Measurements from ENCODE around the gene PLXNA4. TPM values are rescaled to one million over a fixed set of nuclear protein-coding genes. Genes with fewer than 3 reads are reported as not detected.

PLXNA4 gene
- total and polyA plus RNA-seq, 10 donors = 0.15 to 14.7 (median 8.7) TPM

DNA sequence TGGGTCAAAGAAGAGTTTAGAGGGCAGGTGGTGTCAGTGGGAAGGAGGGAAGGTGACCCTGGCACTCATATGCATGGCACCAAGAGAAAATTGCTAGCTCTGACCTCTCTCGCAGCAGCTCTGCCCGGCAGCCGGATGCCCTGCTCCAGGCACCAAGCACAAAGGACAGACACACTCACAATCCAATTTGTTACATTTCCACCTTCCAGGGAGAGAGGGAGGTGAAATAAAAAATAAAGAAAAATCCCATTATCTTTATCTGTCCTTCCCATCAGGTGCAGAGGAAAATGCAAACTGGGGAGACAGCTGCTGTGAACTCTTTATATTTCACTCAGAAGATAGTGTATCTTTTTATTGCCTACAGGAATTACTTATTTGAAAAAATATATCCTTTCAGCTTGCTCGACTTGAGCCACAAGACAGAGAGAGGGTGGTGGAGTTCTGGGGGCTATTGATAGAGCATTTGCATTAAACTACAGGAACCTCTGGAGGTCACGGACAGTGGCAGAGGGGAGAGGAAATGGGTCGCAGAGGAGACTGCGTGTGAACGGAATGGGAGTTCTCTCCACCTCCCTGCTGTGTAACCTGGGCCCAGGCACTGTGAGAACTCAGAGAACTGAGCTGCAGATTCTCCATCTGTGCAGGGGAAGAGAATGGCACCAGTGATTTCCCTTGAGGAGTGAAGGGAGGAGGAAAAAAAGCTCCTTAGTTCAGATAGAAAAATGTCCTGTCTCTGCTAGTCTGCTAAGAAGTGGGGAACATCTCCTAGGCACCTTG is 421.4 kb downstream of the PLXNA4 start:
- 35 to 49% (median 42%) methylated on average over 8 of the region's 8 CpGs for WGBS, 5 donors
- DNase-seq = no peak
- TF ChIP-seq POLR2A (IDR thresholded peaks at IDR 0.05) = no peak
- TF ChIP-seq POLR2AphosphoS5 (IDR thresholded peaks at IDR 0.05) = no peak
- TF ChIP-seq, protein P1, sequence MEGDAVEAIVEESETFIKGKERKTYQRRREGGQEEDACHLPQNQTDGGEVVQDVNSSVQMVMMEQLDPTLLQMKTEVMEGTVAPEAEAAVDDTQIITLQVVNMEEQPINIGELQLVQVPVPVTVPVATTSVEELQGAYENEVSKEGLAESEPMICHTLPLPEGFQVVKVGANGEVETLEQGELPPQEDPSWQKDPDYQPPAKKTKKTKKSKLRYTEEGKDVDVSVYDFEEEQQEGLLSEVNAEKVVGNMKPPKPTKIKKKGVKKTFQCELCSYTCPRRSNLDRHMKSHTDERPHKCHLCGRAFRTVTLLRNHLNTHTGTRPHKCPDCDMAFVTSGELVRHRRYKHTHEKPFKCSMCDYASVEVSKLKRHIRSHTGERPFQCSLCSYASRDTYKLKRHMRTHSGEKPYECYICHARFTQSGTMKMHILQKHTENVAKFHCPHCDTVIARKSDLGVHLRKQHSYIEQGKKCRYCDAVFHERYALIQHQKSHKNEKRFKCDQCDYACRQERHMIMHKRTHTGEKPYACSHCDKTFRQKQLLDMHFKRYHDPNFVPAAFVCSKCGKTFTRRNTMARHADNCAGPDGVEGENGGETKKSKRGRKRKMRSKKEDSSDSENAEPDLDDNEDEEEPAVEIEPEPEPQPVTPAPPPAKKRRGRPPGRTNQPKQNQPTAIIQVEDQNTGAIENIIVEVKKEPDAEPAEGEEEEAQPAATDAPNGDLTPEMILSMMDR (IDR thresholded peaks at IDR 0.05 in 8 of 11, conservative IDR thresholded peaks at IDR 0.05 in 3 of 11) = no peak

DNA sequence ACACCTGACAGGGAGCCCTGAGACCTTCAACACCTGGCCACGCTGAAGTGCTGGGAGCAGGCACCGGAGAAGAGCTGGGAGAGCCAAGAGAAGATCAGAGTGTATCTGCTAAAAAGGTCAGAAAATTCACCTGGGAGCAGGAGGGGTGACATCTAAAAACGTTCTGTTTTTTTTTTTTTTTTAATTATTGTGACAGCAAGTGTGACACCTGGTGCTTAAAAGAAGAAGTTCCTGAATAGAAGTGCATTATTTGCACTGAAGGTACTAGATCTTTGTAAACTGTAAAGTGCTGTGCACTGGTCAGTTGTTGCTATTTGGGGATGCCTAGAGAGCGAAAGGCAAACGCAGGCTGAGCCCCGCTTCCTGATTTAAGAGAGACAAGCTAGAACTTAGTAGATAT is 422.0 kb downstream of the PLXNA4 start:
- Histone ChIP-seq H3K27ac (no peak overlapping the region), H3K27me3 (replicated peaks in 1 of 7) (no peaks in the 10 kb centered on the region), H3K9me3 (no peaks in the 10 kb centered on the region), H3K36me3 (peaks cover 0 to 35% (median 0%) of the 10 kb centered on the region in 6 donors), H3K4me1 (peaks cover 0 to 11% (median 0%) of the 10 kb centered on the region in 6 donors), H3K4me3 (no peak overlapping the region)
- TF ChIP-seq, protein P1 (IDR thresholded peaks at IDR 0.05 in 8 of 11, conservative IDR thresholded peaks at IDR 0.05 in 3 of 11) = no peak
- TF ChIP-seq POLR2A (IDR thresholded peaks at IDR 0.05) = no peak
- no peak for TF ChIP-seq POLR2AphosphoS5 (IDR thresholded peaks at IDR 0.05)
- DNase-seq = no peak
- intact Hi-C loops (cut with DNase I; ENCODE audit: low total_unique reads) = no loop called here
- 58 to 69% (median 67%) methylated on average over 6 of the region's 6 CpGs for WGBS, 5 donors

More for the DNA sequence above, 421.4 kb downstream of the PLXNA4 start:
- Histone ChIP-seq H3K27ac (no peak overlapping the region), H3K36me3 (peaks cover 0 to 40% (median 0%) of the 10 kb centered on the region in 6 donors), H3K9me3 (no peaks in the 10 kb centered on the region), H3K4me3 (no peak overlapping the region), H3K4me1 (peaks cover 0 to 11% (median 0%) of the 10 kb centered on the region in 6 donors), H3K27me3 (replicated peaks in 1 of 7) (no peaks in the 10 kb centered on the region)
- intact Hi-C loops (cut with DNase I; ENCODE audit: low total_unique reads) = no loop called here

- peaks cover 0 to 11% (median 0%) of the 10 kb centered on the region in 6 donors for H3K4me1 ChIP-seq
- H3K36me3 ChIP-seq = peaks cover 0 to 18% (median 0%) of the 10 kb centered on the region in 6 donors
- no peaks in the 10 kb centered on the region for H3K9me3 ChIP-seq
- H3K27ac ChIP-seq = no peak overlapping the region
- no peak for DNase-seq
- WGBS, 5 donors = 78 to 88% (median 82%) methylated on average over 7 of the region's 7 CpGs
- H3K4me3 ChIP-seq = no peak overlapping the region
- intact Hi-C loops (cut with DNase I; ENCODE audit: low total_unique reads) = no loop called here
- H3K27me3 ChIP-seq (replicated peaks in 1 of 7) = no peaks in the 10 kb centered on the region
- TF ChIP-seq POLR2AphosphoS5 (IDR thresholded peaks at IDR 0.05) = no peak
- TF ChIP-seq, protein P1 (IDR thresholded peaks at IDR 0.05 in 8 of 11, conservative IDR thresholded peaks at IDR 0.05 in 3 of 11) = no peak
These were observed 424.0 kb downstream of the PLXNA4 start for GRCh38 chr7:132152131-132152889.

- intact Hi-C loops (cut with DNase I; ENCODE audit: low total_unique reads) = no loop called here
- Histone ChIP-seq H3K4me3 (no peak overlapping the region), H3K36me3 (peaks cover 0 to 13% (median 0%) of the 10 kb centered on the region in 6 donors), H3K27ac (no peak overlapping the region), H3K4me1 (peaks cover 0 to 11% (median 0%) of the 10 kb centered on the region in 6 donors), H3K27me3 (replicated peaks in 1 of 7) (no peaks in the 10 kb centered on the region), H3K9me3 (no peaks in the 10 kb centered on the region)
- TF ChIP-seq, protein P1 (IDR thresholded peaks at IDR 0.05 in 8 of 11, conservative IDR thresholded peaks at IDR 0.05 in 3 of 11) = no peak
- TF ChIP-seq POLR2A (IDR thresholded peaks at IDR 0.05) = no peak
- no peak for TF ChIP-seq POLR2AphosphoS5 (IDR thresholded peaks at IDR 0.05)
- 83 to 100% (median 97%) methylated on average over 2 of the region's 2 CpGs for WGBS, 5 donors
- DNase-seq = no peak
These were observed 425.6 kb downstream of the PLXNA4 start for GRCh38 chr7:132150711-132151110.
